Measurements from ENCODE around the gene AASDHPPT.
"Not testable (repeated sequence)": the region's sequence is repeated elsewhere in the genome, so short reads cannot be mapped to it uniquely, and the experiment has no call there.

AASDHPPT gene

DNA sequence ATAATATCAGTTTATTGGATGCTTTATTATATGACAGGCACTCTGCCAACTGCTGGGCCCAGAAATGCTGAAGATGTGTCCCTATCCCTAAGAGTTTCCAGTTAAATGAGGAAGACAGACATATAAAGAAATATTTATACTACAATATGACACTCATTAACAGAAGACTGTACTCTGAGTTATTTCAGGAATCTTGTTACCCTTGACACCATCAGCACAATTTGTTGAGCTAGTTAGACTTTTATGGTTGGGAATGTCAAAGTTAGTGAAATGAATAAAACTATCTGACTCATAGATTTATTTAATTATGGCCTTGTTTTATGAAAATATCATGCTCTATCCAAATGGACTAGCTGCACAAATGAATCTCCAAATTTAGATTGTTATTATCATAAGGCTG lies 29.8 kb upstream of the AASDHPPT start:
- no peak overlapping the region for H3K4me3 ChIP-seq (ENCODE audit: low read depth, low read length)
- TF ChIP-seq, protein P1, sequence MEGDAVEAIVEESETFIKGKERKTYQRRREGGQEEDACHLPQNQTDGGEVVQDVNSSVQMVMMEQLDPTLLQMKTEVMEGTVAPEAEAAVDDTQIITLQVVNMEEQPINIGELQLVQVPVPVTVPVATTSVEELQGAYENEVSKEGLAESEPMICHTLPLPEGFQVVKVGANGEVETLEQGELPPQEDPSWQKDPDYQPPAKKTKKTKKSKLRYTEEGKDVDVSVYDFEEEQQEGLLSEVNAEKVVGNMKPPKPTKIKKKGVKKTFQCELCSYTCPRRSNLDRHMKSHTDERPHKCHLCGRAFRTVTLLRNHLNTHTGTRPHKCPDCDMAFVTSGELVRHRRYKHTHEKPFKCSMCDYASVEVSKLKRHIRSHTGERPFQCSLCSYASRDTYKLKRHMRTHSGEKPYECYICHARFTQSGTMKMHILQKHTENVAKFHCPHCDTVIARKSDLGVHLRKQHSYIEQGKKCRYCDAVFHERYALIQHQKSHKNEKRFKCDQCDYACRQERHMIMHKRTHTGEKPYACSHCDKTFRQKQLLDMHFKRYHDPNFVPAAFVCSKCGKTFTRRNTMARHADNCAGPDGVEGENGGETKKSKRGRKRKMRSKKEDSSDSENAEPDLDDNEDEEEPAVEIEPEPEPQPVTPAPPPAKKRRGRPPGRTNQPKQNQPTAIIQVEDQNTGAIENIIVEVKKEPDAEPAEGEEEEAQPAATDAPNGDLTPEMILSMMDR (IDR thresholded peaks at IDR 0.05; ENCODE audit: borderline replicate concordance, insufficient read depth, low read depth, low read length), result no peak

DNA sequence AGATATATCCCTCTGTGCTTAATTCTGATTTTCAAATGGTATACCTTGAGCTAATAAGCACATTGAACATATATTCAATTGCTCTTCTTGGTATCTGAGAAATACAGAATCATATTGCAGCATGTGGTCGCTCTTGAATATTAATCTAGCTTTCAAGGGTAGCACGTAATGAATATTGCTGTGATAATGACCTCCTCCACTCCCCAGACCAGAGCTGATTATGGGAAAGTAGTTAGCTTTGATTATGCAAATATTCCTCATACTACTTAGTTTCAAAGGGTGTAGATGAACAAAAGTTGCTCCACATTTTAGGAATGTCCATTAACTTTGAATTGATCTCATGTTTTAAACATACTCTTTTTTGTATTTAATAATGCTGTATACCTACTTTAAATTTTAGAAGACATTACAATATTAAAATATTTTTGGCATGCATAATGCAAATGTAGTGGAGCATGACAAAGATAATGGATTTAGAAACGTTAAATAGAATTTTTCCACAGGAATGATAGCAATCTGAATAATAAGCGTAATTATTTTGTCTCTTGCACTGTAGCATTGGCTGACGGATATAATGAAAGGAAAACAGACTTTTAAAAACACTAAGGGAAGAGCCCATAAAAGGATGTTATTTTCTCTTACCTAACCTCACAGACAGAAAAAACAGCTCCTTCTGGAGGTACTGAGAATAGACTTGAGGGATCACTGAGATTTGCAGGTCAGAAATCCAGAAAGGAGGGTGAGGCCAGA lies 27.6 kb upstream of the AASDHPPT start:
- H3K4me3 ChIP-seq (ENCODE audit: low read depth, low read length), result no peak overlapping the region
- TF ChIP-seq, protein P1 (IDR thresholded peaks at IDR 0.05; ENCODE audit: borderline replicate concordance, insufficient read depth, low read depth, low read length), result no peak

DNA sequence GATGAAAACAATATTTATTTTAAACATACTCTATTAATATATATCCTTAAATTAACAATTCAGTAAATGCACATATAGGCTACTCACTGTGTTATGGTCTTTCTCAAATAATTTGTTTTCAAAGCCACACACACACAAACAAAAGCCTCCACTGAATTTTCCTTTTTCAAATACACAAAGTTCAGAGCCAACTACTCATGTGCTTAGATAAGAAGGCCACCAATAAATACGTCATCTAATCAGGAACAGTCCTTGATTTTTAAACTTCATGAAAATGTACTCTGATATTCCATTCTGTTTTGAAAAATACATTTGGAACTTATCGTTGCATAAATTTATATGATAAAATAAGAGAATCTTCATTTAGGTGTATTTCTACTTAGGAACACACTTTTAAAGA lies 26.4 kb upstream of the AASDHPPT start:
- no peak overlapping the region for H3K4me3 ChIP-seq (ENCODE audit: low read depth, low read length)
- TF ChIP-seq, protein P1 (IDR thresholded peaks at IDR 0.05; ENCODE audit: borderline replicate concordance, insufficient read depth, low read depth, low read length), result no peak

DNA sequence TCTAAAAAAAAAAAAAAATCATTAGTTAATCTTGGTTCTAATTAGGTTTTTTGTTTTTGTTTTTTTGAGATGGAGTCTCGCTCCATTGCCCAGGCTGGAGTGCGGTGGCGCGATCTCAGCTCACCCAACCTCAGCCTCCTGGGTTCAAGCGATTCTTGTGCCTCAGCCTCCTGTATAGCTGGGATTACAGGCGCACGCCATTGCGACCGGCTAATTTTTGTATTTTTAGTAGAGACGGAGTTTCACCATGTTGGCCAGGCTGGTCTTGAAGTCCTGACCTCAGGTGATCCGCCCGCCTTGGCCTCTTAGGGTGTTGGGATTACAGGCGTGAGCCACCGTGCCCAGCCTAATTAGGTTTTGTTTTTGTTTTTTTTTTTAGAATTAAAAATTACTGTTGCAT lies 19.1 kb upstream of the AASDHPPT start:
- not testable (repeated sequence) for H3K4me3 ChIP-seq (ENCODE audit: low read depth, low read length)

DNA sequence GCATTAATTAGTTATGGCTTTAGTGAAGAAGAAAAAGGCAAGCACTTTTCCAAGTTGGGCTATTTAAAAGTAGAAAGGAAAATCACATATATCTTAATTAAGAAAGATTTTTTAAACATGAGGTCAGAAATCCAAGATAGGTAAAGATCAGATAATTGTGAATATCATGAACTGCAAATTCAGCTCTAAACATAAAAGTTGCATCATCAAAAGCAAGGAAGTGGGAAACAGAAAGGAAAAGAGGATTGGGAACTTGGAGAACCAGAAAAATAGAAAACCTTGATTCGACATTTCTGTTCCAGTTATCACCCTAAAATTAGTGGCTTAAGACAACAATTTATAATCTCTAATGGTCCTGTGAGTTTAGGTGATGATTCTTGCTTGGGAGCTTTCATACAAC lies 17.8 kb upstream of the AASDHPPT start:
- TF ChIP-seq, protein P1 (IDR thresholded peaks at IDR 0.05; ENCODE audit: borderline replicate concordance, insufficient read depth, low read depth, low read length), result no peak
- no peak overlapping the region for H3K4me3 ChIP-seq (ENCODE audit: low read depth, low read length)

DNA sequence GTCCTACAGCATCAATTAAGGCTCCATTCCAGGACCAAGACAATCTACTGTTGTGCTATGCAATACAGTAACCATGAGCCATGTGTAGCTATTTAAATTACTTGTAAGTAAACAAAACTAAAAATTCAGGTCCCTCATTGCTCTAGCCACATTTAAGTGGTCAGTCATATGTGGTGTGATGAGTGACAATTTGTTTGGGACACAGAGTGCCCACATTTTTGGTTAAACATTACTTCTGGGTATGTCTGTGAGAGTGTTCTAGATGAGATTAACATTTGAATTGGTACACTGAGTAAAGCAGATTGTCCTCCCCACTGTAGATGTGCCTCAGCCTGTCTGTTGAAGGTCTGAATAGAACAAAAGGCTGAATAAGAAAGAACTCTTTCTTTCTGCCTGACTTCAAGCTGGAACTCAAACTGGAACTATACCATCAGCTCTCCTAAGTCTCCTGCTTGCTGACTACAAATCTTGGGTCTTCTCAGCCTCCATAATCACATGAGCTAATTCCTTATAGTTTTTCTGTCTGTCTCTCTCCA lies 16.1 kb upstream of the AASDHPPT start:
- no peak overlapping the region for H3K4me3 ChIP-seq (ENCODE audit: low read depth, low read length)
- TF ChIP-seq, protein P1 (IDR thresholded peaks at IDR 0.05; ENCODE audit: borderline replicate concordance, insufficient read depth, low read depth, low read length), result no peak

DNA sequence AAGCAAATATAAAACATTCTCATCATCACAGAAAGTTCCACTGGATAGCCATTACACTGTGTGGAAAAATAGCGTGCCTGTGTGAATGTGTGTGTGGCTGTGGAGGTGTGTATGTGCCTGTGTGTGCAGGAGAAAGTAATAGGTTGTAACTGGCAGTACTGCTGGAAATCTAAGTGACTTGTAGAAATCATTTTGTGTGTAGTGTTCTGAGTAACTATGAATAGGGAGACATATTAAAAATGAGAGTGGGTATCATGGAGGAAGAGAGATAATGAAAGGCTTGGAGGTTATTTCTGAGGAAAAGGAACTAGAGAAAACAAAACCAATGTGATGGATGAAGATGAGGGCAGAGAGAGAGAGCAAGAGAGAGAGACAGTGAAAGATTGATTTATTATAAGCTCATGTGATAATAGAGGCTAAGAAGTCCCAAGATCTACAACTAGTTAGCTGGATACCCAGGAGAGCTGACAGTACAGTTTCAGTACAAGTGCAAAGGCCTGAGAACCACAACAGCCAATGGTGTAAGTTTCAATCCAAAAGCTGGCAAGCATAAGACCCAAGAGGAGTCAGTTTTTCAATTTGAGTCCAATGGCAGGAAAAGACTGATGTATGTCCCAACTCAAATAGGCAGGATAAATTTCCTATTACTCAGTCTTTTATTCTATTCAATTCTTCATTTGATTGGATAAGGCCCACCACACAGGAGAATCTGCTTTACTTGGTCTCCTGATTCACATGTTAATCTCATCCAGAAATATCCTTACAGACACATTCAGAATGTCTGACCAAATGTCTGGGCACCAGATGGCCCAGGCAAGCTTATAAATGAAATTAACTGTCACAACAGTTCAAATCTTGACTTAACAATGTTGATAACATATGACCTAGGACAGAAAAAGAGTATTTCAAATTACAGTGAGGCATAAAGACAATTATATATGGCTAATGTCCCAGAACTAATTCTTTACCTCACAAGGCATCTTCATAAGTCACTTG lies 15.2 kb upstream of the AASDHPPT start:
- no peak overlapping the region for H3K4me3 ChIP-seq (ENCODE audit: low read depth, low read length)
- TF ChIP-seq, protein P1 (IDR thresholded peaks at IDR 0.05; ENCODE audit: borderline replicate concordance, insufficient read depth, low read depth, low read length), result no peak
